Spleen (tissue), 11 donors: ENCODE data around the gene MYO1D. TPM values are rescaled to one million over a fixed set of nuclear protein-coding genes. Genes with fewer than 3 reads are reported as not detected.
A peak's percentile ranks its signal among the peaks of the same experiment; 100 is the strongest.

Experiments
- DNase-seq: peaks from one replicate; pipeline ENCODE4 v3.0.0-alpha.2; 2020
- H3K27ac ChIP-seq, 8 donors: fragments of 200-600 bp; sonication (generic) in 7 of 8; 1 replicate in 4 of 8; 2 replicates in 4 of 8; pipeline versions ENCODE4 v1.5.0 to v1.8.0; 2016 to 2021; ENCODE audit warnings: inconsistent platforms in 4 of 8, mild to moderate bottlenecking in 4 of 8, moderate library complexity in 1 of 8
- H3K27me3 ChIP-seq, 7 donors: fragments of 200-600 bp; sonication (generic) in 6 of 7; replicated peaks in 1 of 7; 1 replicate in 4 of 7; 2 replicates in 3 of 7; pipeline versions ENCODE4 v1.5.0 to v1.8.0; 2016 to 2021; ENCODE audit warnings: inconsistent platforms in 3 of 7, mild to moderate bottlenecking in 1 of 7
- H3K36me3 ChIP-seq, 6 donors: fragments of 200-600 bp; sonication (generic) in 5 of 6; 1 replicate in 4 of 6; 2 replicates in 2 of 6; pipeline versions ENCODE4 v1.5.0 to v1.8.0; 2016 to 2021; ENCODE audit warnings: inconsistent platforms in 2 of 6
- H3K4me1 ChIP-seq, 6 donors: fragments of 200-600 bp; sonication (generic) in 5 of 6; 1 replicate in 3 of 6; 2 replicates in 3 of 6; pipeline versions ENCODE4 v1.5.0 to v1.8.0; 2016 to 2021; ENCODE audit warnings: inconsistent platforms in 3 of 6
- H3K4me3 ChIP-seq, 8 donors: fragments of 200-600 bp; sonication (generic) in 7 of 8; 1 replicate in 4 of 8; 2 replicates in 4 of 8; pipeline versions ENCODE4 v1.5.0 to v1.8.0; 2016 to 2021; ENCODE audit warnings: inconsistent platforms in 4 of 8, mild to moderate bottlenecking in 4 of 8, moderate library complexity in 2 of 8
- H3K9me3 ChIP-seq, 8 donors: fragments of 200-600 bp; sonication (generic) in 7 of 8; 1 replicate in 4 of 8; 2 replicates in 4 of 8; pipeline versions ENCODE4 v1.5.0 to v1.8.0; 2016 to 2021; ENCODE audit warnings: inconsistent platforms in 4 of 8
- CTCF ChIP-seq, 11 experiments: fragments of 200-600 bp in 7 of 11; fragments of 450-650 bp in 4 of 11; sonication (generic) in 4 of 11; IDR thresholded peaks in 8 of 11; conservative IDR thresholded peaks in 3 of 11; 1 replicate in 7 of 11; 2 replicates in 4 of 11; pipeline versions ENCODE4 v1.4.0 to v1.8.0; 2016 to 2021; ENCODE audit warnings: antibody characterized with exemption in 11 of 11, inconsistent platforms in 4 of 11, mild to moderate bottlenecking in 1 of 11
- POLR2A ChIP-seq, 3 donors: fragments of 450-650 bp; IDR thresholded peaks; one replicate each; pipeline ENCODE4 v1.5.1; 2017; ENCODE audit warnings: antibody characterized with exemption in 3 of 3, mild to moderate bottlenecking in 1 of 3
- POLR2AphosphoS5 ChIP-seq, 3 donors: sonication (generic); formaldehyde crosslinking; IDR thresholded peaks; one replicate each; pipeline ENCODE4 v1.5.1; 2017; ENCODE audit warnings: antibody characterized with exemption in 3 of 3
- WGBS, 5 donors: extraction: QIAGEN DNeasy Blood & Tissue Kit in 3 of 5; methylation state at CpG; one replicate each; pipeline versions ENCODE4 v1.1.5 to v1.1.7; 2013 to 2018; 5-methylcytosine and 5-hydroxymethylcytosine counted together
- intact Hi-C: fragments of 100-400 bp; cut with DNase I; formaldehyde crosslinking; loops from one replicate; pipeline ENCODE4 v1.15.0; 2023; ENCODE audit warnings: low total_unique reads
- polyA plus RNA-seq, 3 donors: library from polyadenylated mRNA; stranded (reverse); fragments of 200-250 nt; gene quantifications; one replicate each; pipeline ENCODE4 v1.2.1, GENCODE V29; 2013
- total RNA-seq, 7 donors: library from RNA; depleted of rRNA in 3 of 7; stranded (reverse); fragments of >200 nt in 3 of 7; fragmentation: NEBNext Ultra II Directional in 4 of 7; extraction: Animal tissue kit (Norgen Biotek cat#: 25700) in 4 of 7; gene quantifications; one replicate each; pipeline versions ENCODE4 v1.1.0 to v1.2.1, GENCODE V29; 2016 to 2021
- donor health status: healthy with polysubstance abuse.
- donor health status: DM: no; HTN: no; CAD: no; lungs with moderate emphysema.
- donor health status: DM: no; HTN: no; CAD: no.
- donor health status: Bipolar disorder and iron deficiency.
- donor health status: healthy.
- donor health status: DM: no; HTN: no; CAD: no.
- donor health status: DM: yes; HTN: yes; CAD: no.

MYO1D gene
- total and polyA plus RNA-seq, 10 donors = 2.3 to 36.4 (median 23.4) TPM

- intact Hi-C loops = no loop called here
- no peak overlapping the region for H3K4me3 ChIP-seq
- no peaks in the 10 kb centered on the region for H3K9me3 ChIP-seq
- peaks cover 0 to 26% (median 3%) of the 10 kb centered on the region in 6 donors for H3K4me1 ChIP-seq
- H3K27ac ChIP-seq = no peak overlapping the region
- 82 to 93% (median 84%) methylated on average over 3 of the region's 3 CpGs for WGBS, 5 donors
- no peaks in the 10 kb centered on the region for H3K36me3 ChIP-seq
- no peaks in the 10 kb centered on the region for H3K27me3 ChIP-seq
- no peak for DNase-seq
- no peak for TF ChIP-seq POLR2A (IDR thresholded peaks at IDR 0.05)
- TF ChIP-seq CTCF (IDR thresholded peaks at IDR 0.05 in 8 of 11, conservative IDR thresholded peaks at IDR 0.05 in 3 of 11) = no peak
- TF ChIP-seq POLR2AphosphoS5 (IDR thresholded peaks at IDR 0.05) = no peak
These were observed 311.5 kb downstream of the MYO1D start for GRCh38 chr17:32565401-32565800.

- DNase-seq = no peak
- 63 to 75% (median 68%) methylated on average over 3 of the region's 3 CpGs for WGBS, 5 donors
- Histone ChIP-seq H3K27me3 (no peaks in the 10 kb centered on the region), H3K4me3 (no peak overlapping the region), H3K4me1 (peaks cover 0 to 24% (median 6%) of the 10 kb centered on the region in 6 donors), H3K27ac (no peak overlapping the region), H3K9me3 (no peaks in the 10 kb centered on the region), H3K36me3 (no peaks in the 10 kb centered on the region)
- TF ChIP-seq POLR2A (IDR thresholded peaks at IDR 0.05) = no peak
- no peak for TF ChIP-seq CTCF (IDR thresholded peaks at IDR 0.05 in 8 of 11, conservative IDR thresholded peaks at IDR 0.05 in 3 of 11)
- no peak for TF ChIP-seq POLR2AphosphoS5 (IDR thresholded peaks at IDR 0.05)
- intact Hi-C loops = no loop called here
These were observed 312.6 kb downstream of the MYO1D start for GRCh38 chr17:32564325-32564724.

GRCh38 chr17:32563583-32563982 is 313.3 kb downstream of the MYO1D start:
- no peak for TF ChIP-seq CTCF (IDR thresholded peaks at IDR 0.05 in 8 of 11, conservative IDR thresholded peaks at IDR 0.05 in 3 of 11)
- no peak for TF ChIP-seq POLR2AphosphoS5 (IDR thresholded peaks at IDR 0.05)
- TF ChIP-seq POLR2A (IDR thresholded peaks at IDR 0.05) = no peak
- no peak for DNase-seq
- intact Hi-C loops = no loop called here
- WGBS, 5 donors = 82 to 89% (median 83%) methylated on average over 6 of the region's 6 CpGs
- Histone ChIP-seq H3K27ac (no peak overlapping the region), H3K4me1 (peaks cover 0 to 25% (median 11%) of the 10 kb centered on the region in 6 donors), H3K36me3 (no peaks in the 10 kb centered on the region), H3K27me3 (no peaks in the 10 kb centered on the region), H3K9me3 (no peaks in the 10 kb centered on the region), H3K4me3 (no peak overlapping the region)

GRCh38 chr17:32558997-32559650 is 317.8 kb downstream of the MYO1D start:
- intact Hi-C loops = no loop called here
- TF ChIP-seq CTCF (IDR thresholded peaks at IDR 0.05 in 8 of 11, conservative IDR thresholded peaks at IDR 0.05 in 3 of 11) = no peak
- TF ChIP-seq POLR2AphosphoS5 (IDR thresholded peaks at IDR 0.05) = no peak
- Histone ChIP-seq H3K4me1 (peaks cover 0 to 63% (median 30%) of the 10 kb centered on the region in 6 donors), H3K27me3 (no peaks in the 10 kb centered on the region), H3K27ac (peak overlapping the region; percentile 10 to 85 (median 59)), H3K4me3 (no peak overlapping the region), H3K36me3 (no peaks in the 10 kb centered on the region), H3K9me3 (no peaks in the 10 kb centered on the region)
- no peak for DNase-seq
- WGBS, 5 donors = 67 to 80% (median 76%) methylated on average over 4 of the region's 4 CpGs
